PC-9 (cell line): ENCODE data around the gene TMEM179B. TPM values are rescaled to one million over a fixed set of nuclear protein-coding genes. Genes with fewer than 3 reads are reported as not detected.

Source experiments
- BruUV-seq: library from RNA; stranded (reverse); fragments of 400-500 nt; replicated peaks from 2 replicates; lab custom pipeline; 2021; lab: Mats Ljungman, UMichigan
- CTCF ChIA-PET: fragments of 300-600 bp; sonication (Branson Sonifier 250); formaldehyde crosslinking; loops from one replicate; lab custom pipeline; 2022; ENCODE audit warnings: antibody characterized with exemption; lab: Charles Lee
- POLR2A ChIA-PET: fragments of 300-600 bp; sonication (Branson Sonifier 250); formaldehyde crosslinking; loops from one replicate; lab custom pipeline; 2022; ENCODE audit warnings: antibody characterized with exemption; ENCODE audit not compliant: unreplicated experiment; lab: Charles Lee
- DNase-seq, 2 experiments: peaks; one replicate each; pipeline versions ENCODE4 v3.0.0 to v3.0.0-alpha.2; 2015 to 2022; ENCODE audit warnings: mixed read lengths in 1 of 2
- H2AFZ ChIP-seq: fragments of 200-600 bp; sonication (generic); 2 replicates; pipeline ENCODE4 v1.8.1; 2017; ENCODE audit warnings: antibody characterized with exemption
- H3F3A ChIP-seq: fragments of 200-600 bp; sonication (generic); 2 replicates; pipeline ENCODE4 v1.8.1; 2017; ENCODE audit warnings: antibody characterized with exemption, mild to moderate bottlenecking, low read depth; ENCODE audit not compliant: insufficient read depth
- H3K27ac ChIP-seq: fragments of 200-600 bp; sonication (generic); 2 replicates; pipeline ENCODE4 v1.6.1; 2016; ENCODE audit warnings: mixed run types
- H3K27me3 ChIP-seq: fragments of 200-600 bp; sonication (generic); 2 replicates; pipeline ENCODE4 v1.6.1; 2016; ENCODE audit warnings: low read depth, mixed run types; ENCODE audit not compliant: insufficient read depth
- H3K36me3 ChIP-seq: fragments of 200-600 bp; sonication (generic); 2 replicates; pipeline ENCODE4 v1.6.1; 2016; ENCODE audit warnings: low read depth, mixed run types
- H3K4me1 ChIP-seq: fragments of 200-600 bp; sonication (generic); replicated peaks from 2 replicates; pipeline ENCODE4 v1.6.1; 2016; ENCODE audit warnings: mixed run types; ENCODE audit not compliant: insufficient read depth
- H3K4me2 ChIP-seq: fragments of 200-600 bp; sonication (generic); 2 replicates; pipeline ENCODE4 v1.6.1; 2017; ENCODE audit warnings: mixed run types
- H3K4me3 ChIP-seq: fragments of 200-600 bp; sonication (generic); 2 replicates; pipeline ENCODE4 v1.6.1; 2016; ENCODE audit warnings: mixed run types
- H3K79me2 ChIP-seq: fragments of 200-600 bp; sonication (generic); 2 replicates; pipeline ENCODE4 v1.6.1; 2017; ENCODE audit warnings: low read depth, mixed run types
- H3K9me2 ChIP-seq: fragments of 200-600 bp; sonication (generic); 2 replicates; pipeline ENCODE4 v1.8.1; 2017; ENCODE audit warnings: mild to moderate bottlenecking; ENCODE audit not compliant: insufficient read depth
- H3K9me3 ChIP-seq: fragments of 200-600 bp; sonication (generic); 2 replicates; pipeline ENCODE4 v1.8.1; 2016; ENCODE audit warnings: low read depth; ENCODE audit not compliant: insufficient read depth
- H4K20me1 ChIP-seq: fragments of 200-600 bp; sonication (generic); 2 replicates; pipeline ENCODE4 v1.8.1; 2017; ENCODE audit not compliant: insufficient read depth
- CTCF ChIP-seq: fragments of 200-600 bp; sonication (generic); conservative IDR thresholded peaks from 2 replicates; pipeline ENCODE4 v1.6.1; 2017; ENCODE audit warnings: mixed run types, antibody characterized with exemption, mild to moderate bottlenecking, moderate library complexity
- EZH2 ChIP-seq: fragments of 200-600 bp; sonication (generic); IDR thresholded peaks from 2 replicates; pipeline ENCODE4 v1.8.0; 2017; ENCODE audit warnings: antibody characterized with exemption, low read depth
- intact Hi-C: fragments of 100-400 bp; cut with micrococcal nuclease; formaldehyde crosslinking; loops from one replicate; pipeline ENCODE4 v1.10.0; 2022; ENCODE audit not compliant: unreplicated experiment
- total RNA-seq: library from RNA; stranded (reverse); gene quantifications from 2 replicates; pipeline ENCODE4 v1.2.3, GENCODE V29; 2021

TMEM179B gene
- total RNA-seq, 1 experiment from 2014 or later = 45.5 TPM

- no peaks in the 10 kb centered on the region for H3K9me3 ChIP-seq
- H3K4me3 ChIP-seq = peak within 1 kb of the TSS; percentile 63
- BruUV-seq = no TSS peak
- peak within 1 kb of the TSS; percentile 83 for H3K4me2 ChIP-seq
- peaks cover 17% of the 10 kb centered on the region for H3K79me2 ChIP-seq
- no peaks in the 10 kb centered on the region for H3K36me3 ChIP-seq
- no peaks in the 10 kb centered on the region for H4K20me1 ChIP-seq
- CTCF ChIA-PET = interaction anchor here (0.7 to 1.5 kb wide), 13 partner anchors 17 to 1551 kb away, joined by 3 to 9 read pairs (median 5); partner anchors contain the start of genes HNRNPUL2, LRRN4CL, MTA2 and SLC3A2
- peaks cover 17% of the 10 kb centered on the region for H3K4me1 ChIP-seq
- TF ChIP-seq CTCF = no peak
- TF ChIP-seq EZH2 = no peak
- peak within 1 kb of the TSS; percentile 46 for H3K27ac ChIP-seq
- H2AFZ ChIP-seq = peak within 1 kb of the TSS; percentile 96
- H3K9me2 ChIP-seq = no peaks in the 10 kb centered on the region
- intact Hi-C loops = loop anchor here (2.0 kb wide), 1 partner anchor 45 kb away; no protein-coding TSS in a partner anchor
- POLR2A ChIA-PET = interaction anchor here (0.6 to 1.6 kb wide), 33 partner anchors 8 to 1240 kb away, joined by 3 to 50 read pairs (median 5); partner anchors contain the start of genes B3GAT3, C11orf98, CSKMT and EEF1G
- peaks cover 29% of the 10 kb centered on the region; the same call in 1 of the 2 replicates for H3F3A ChIP-seq
- H3K27me3 ChIP-seq = no peaks in the 10 kb centered on the region
- peak; percentile 98 for DNase-seq
These were observed 33.2 kb upstream of the TMEM179B start, which contains the start of gene ZBTB3 for GRCh38 chr11:62753736-62754603. TSS of gene ZBTB3 (minus strand) at chr11:62754160. CDS start at chr11:62753664, 496 bp downstream.

GRCh38 chr11:62755086-62755615, 32.1 kb upstream of the TMEM179B start:
- H2AFZ ChIP-seq = no peak overlapping the region
- H3K4me1 ChIP-seq = peaks cover 17% of the 10 kb centered on the region
- H3K9me2 ChIP-seq = no peaks in the 10 kb centered on the region
- TF ChIP-seq CTCF = no peak
- TF ChIP-seq EZH2 = no peak
- peak overlapping the region; percentile 80; the same call in 1 of the 2 replicates for H3K4me2 ChIP-seq
- no peaks in the 10 kb centered on the region for H3K36me3 ChIP-seq
- intact Hi-C loops = loop anchor here (2.0 kb wide), 1 partner anchor 46 kb away; no protein-coding TSS in a partner anchor
- H3K4me3 ChIP-seq = peak overlapping the region; percentile 63; the same call in 1 of the 2 replicates
- ChIA-PET POLR2A (no interaction called here), CTCF (interaction anchor here (0.7 to 1.3 kb wide), 2 partner anchors 66 to 164 kb away, joined by 3 to 5 read pairs; partner anchors contain the start of genes LRRN4CL and TUT1)
- H4K20me1 ChIP-seq = no peaks in the 10 kb centered on the region
- H3F3A ChIP-seq = peaks cover 22% of the 10 kb centered on the region; the same call in 1 of the 2 replicates
- DNase-seq = no peak
- no TSS peak for BruUV-seq
- no peaks in the 10 kb centered on the region for H3K9me3 ChIP-seq
- no peaks in the 10 kb centered on the region for H3K27me3 ChIP-seq
- no peak overlapping the region for H3K27ac ChIP-seq
- peaks cover 17% of the 10 kb centered on the region for H3K79me2 ChIP-seq
